RKO (cell line): ENCODE results near the gene WNT3.

ENCODE experiments used
- DNase-seq: peaks from one replicate; pipeline ENCODE4 v3.0.0-alpha.2; 2016; ENCODE audit warnings: low spot score

WNT3 gene

DNA sequence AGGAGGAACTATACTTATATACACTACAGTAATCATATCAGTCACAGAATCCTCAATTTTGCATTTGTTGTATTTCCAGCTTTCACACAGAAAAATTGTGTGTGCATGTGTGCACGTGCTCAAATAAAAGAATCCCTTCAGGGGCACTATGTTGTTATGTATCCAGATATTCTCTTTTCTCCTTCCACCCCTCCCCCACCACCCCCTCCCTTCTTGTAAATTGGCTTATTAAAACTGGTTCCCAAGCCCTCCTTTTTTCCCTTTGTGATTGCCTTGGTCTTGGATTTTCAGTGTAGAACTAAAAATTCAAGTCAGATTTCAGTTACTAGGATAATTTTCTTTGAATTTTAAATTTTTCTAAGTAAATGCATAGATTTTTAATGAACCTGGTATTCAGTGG lies 86.3 kb downstream of the WNT3 start:
- no peak for DNase-seq

DNA sequence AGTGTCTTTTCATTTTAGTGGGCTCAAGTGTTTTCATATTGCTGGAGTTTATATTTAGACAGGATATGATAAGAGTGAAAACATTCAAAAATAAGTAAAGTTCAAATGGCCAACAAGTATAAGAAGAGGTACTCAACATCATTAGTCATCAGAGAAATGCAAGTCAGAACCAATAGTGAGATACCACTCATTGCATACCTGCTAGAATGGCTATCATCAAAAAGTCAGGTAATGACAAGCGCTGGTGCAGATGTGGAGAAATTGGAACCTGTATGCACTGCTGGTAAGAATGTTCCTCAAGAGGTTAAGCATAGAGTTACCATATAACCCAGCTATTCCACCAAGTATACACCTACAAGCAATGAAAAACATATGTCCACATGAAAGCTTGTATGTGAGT lies 87.8 kb downstream of the WNT3 start:
- DNase-seq, result no peak

DNA sequence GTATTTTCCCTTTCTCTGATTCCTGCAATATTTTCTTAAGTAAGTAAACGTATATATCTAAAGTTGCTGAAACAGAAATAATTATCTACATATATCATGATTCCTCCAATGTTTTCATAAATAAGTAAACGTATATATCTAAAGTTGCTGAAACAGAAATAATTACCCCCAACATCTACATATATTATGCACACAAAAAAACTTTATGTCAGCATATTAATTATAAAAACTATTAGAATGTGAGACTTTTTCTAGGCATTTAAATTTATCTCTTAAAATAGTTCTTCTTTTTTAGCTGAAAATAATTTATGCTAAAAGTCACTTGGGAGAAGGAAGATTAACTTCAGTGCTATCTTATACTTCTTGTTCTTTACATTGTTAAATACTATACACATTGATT lies 88.5 kb downstream of the WNT3 start:
- no peak for DNase-seq

DNA sequence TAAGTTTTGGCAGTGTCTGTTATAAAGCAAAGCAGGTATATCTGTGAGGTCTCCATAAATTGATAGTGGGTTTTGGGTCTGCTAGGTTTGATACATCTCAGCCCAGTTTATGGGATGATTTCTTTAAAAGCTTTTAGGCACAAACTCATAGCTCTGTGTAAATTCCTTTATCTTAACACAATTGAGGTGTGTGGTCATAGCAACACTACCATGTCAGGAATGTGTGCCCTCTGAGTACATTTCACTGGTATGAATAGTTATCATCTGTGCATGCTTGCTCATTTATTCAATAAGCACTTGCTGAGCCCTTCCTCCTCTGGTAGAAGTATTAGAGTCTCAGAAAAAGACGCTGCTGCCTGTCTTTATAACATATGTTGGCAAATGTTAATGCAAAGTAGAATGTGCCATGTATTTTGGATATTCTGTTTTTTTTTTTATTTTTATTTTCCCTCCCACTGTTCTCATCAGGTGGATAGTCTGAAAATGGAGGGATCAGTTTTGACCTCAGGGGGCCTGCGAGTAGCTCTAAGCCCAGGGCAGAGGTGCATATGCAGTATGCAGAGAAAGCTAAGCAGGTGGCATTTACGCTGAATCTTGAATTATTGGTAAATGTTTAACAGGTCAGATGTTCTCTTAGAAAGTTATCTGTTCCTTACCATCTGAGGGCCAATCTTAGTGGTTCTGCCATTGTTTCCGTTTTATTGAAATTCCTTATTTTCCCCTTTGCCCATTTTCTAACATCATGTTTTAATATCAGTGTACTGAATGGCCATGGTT lies 90.7 kb downstream of the WNT3 start:
- DNase-seq, result peak; percentile 46

DNA sequence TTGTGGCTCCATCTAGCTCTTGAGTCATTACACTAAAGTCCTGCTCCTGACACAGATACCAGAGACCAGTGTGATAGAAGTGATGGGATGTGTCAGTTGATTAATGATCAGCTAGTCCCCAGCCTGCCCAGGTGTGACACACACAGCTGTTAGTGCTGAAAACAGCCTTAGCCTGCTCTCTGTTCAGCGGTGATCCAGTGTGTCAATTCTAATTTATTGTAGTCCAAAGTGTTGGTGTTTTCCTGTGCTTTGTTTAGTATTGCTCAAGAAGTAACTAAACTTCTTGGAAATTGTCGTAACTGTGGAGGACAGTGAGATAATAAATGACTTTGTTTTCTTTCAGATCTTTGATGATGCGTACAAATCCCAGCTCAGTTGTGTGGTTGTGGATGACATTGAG lies 92.3 kb downstream of the WNT3 start:
- no peak for DNase-seq

DNA sequence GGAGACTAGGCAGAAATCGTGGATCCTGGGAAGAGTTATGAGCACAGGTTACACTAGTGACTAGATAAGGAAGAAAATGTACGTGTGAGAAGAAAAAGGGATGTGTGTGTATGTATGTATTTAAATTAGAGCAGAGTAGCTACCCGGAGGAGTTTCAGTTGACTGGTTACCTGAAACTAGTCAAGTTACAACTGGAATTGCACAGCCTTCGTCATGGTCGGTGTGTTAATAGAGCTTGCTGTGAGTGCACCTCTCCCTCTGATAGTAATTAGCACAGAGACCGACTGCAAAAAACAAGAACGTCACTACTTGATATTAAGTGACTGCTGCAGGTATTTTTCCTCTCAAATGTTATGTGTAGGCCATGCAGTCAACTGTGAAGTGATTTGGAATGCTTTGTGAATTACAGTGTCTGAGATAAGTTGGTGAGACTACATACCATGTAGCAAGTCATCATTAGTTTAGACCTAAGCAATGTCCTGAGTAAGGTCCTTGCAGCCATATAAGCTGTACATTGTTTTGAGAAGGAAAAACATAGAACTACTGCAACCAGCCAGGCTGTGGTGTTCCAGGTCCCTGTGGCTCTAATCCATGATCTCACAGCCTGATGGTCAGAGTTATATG lies 95.7 kb downstream of the WNT3 start:
- DNase-seq, result no peak

DNA sequence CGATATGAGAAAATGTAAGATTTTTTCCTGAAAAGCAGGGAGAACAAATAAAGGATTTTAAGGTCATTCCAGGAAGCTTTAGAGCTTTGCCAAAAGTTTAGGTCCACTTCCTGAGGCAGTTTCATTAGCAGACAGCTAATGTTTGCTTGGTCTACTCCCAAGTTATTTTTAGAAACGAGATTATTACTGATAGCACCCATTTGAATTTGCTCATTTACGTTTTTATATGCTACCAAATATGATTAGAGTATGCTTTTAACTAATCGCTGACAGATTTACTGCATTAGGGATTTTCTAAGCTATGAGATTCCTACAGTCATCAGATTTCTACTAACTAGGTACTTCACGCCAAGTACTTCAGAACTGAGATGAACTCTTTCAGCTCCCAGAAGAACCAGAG lies 98.1 kb downstream of the WNT3 start:
- no peak for DNase-seq

DNA sequence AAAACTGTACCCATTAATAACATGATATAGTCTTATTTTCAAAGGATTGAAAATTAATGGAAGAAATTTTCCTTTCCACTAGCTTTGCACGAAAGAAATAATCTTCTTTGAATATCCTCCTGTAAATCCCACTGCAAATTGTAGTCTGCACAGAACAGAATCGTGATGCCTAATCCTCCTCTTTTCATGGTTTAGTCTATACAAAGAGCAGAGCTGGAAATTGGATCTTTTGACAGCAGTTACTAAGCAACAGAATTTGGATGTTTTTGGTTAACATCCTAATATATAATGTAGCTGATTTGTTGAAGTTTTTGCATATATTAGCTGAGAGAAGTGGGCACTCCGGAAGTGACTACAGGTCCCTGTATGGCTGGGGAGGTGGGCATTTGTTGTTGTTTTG lies 98.6 kb downstream of the WNT3 start:
- no peak for DNase-seq

DNA sequence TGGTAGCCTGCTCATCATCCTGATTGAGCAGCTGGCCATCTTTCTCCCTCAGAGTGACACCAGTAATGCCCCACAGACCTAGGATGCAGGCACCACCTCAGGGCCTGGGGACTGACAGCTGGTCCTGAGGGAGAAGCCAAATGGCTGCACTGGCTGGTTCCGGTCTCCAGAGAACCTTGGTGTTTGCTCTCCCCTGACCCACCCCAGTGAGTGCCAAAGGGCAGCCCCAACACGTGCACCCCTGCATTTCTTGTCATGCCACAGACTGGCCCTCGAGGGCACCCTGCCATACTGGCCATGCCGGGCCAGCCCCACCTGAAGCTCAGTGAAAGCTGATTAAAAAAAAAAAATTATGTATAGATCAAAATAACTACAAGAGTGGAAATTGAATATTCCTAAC lies 100.5 kb downstream of the WNT3 start:
- no peak for DNase-seq
